GM19372 (cell line): ENCODE data around the gene RPRD1B.

Experiments
- ATAC-seq: cut with Tn5 transposase; IDR thresholded peaks from one replicate; pipeline ENCODE4 v1.9.1; 2021; ENCODE audit warnings: mild to moderate bottlenecking, low read depth, moderate library complexity; ENCODE audit not compliant: unreplicated experiment

Gene RPRD1B

GRCh38 chr20:38066969-38067716 lies 33.6 kb downstream of the RPRD1B start:
- ATAC-seq, result no peak

- ATAC-seq, result no peak
Observed at GRCh38 chr20:38067717-38068365, 34.3 kb downstream of the RPRD1B start.

GRCh38 chr20:38072898-38073297 lies 39.4 kb downstream of the RPRD1B start:
- ATAC-seq, result no peak

- ATAC-seq, result no peak
Observed at GRCh38 chr20:38073307-38074071, 39.9 kb downstream of the RPRD1B start.

GRCh38 chr20:38075161-38075998 lies 41.8 kb downstream of the RPRD1B start:
- ATAC-seq, result no peak

GRCh38 chr20:38076548-38076947 lies 43.0 kb downstream of the RPRD1B start:
- no peak for ATAC-seq

GRCh38 chr20:38078084-38078483 lies 44.5 kb downstream of the RPRD1B start:
- no peak for ATAC-seq

GRCh38 chr20:38079353-38079752 lies 45.8 kb downstream of the RPRD1B start:
- ATAC-seq, result no peak

- ATAC-seq, result no peak
Observed at GRCh38 chr20:38081575-38081974, 48.0 kb downstream of the RPRD1B start.

GRCh38 chr20:38082894-38083293 lies 49.3 kb downstream of the RPRD1B start:
- no peak for ATAC-seq

GRCh38 chr20:38083338-38084048 lies 49.9 kb downstream of the RPRD1B start:
- ATAC-seq, result no peak

GRCh38 chr20:38084425-38084951 lies 50.9 kb downstream of the RPRD1B start:
- ATAC-seq, result no peak

- ATAC-seq, result no peak
Observed at GRCh38 chr20:38085026-38085425, 51.5 kb downstream of the RPRD1B start.

- ATAC-seq, result no peak
Observed at GRCh38 chr20:38089500-38089899, 56.0 kb downstream of the RPRD1B start.

- ATAC-seq, result no peak
Observed at GRCh38 chr20:38090061-38090460, 56.5 kb downstream of the RPRD1B start.

- no peak for ATAC-seq
Observed at GRCh38 chr20:38091441-38092216, 58.1 kb downstream of the RPRD1B start.

- no peak for ATAC-seq
Observed at GRCh38 chr20:38092260-38092857, 58.8 kb downstream of the RPRD1B start.

- ATAC-seq, result no peak
Observed at GRCh38 chr20:38092915-38093314, 59.4 kb downstream of the RPRD1B start.
